Measurements from ENCODE around the gene LRRC1. TPM values are rescaled to one million over a fixed set of nuclear protein-coding genes. Genes with fewer than 3 reads are reported as not detected.

Gene LRRC1
- total and polyA plus RNA-seq, 8 donors, result 2.9 to 50.4 (median 12.2) TPM

- no peak for DNase-seq
- no peak overlapping the region for H3K27ac ChIP-seq
- no peaks in the 10 kb centered on the region for H3K36me3 ChIP-seq
- TF ChIP-seq CTCF (IDR thresholded peaks at IDR 0.05), result no peak
- peaks cover 0 to 52% (median 25%) of the 10 kb centered on the region in 4 donors for H3K4me1 ChIP-seq
- H3K4me3 ChIP-seq, result no peak overlapping the region
- no peaks in the 10 kb centered on the region for H3K27me3 ChIP-seq
- WGBS, 5 donors, result 57 to 74% (median 65%) methylated on average over 4 of the region's 4 CpGs
- no peaks in the 10 kb centered on the region for H3K9me3 ChIP-seq
- intact Hi-C loops (cut with DNase I; ENCODE audit: low total_unique reads), result no loop called here
Observed at GRCh38 chr6:53866226-53866625, 71.4 kb downstream of the LRRC1 start.

GRCh38 chr6:53868626-53869025, 73.8 kb downstream of the LRRC1 start:
- intact Hi-C loops (cut with DNase I; ENCODE audit: low total_unique reads), result no loop called here
- DNase-seq, result no peak
- no peak for TF ChIP-seq POLR2AphosphoS5 (IDR thresholded peaks at IDR 0.05)
- no peak for TF ChIP-seq POLR2A (IDR thresholded peaks at IDR 0.05)
- no peak for TF ChIP-seq EP300 (IDR thresholded peaks at IDR 0.05)
- TF ChIP-seq CTCF (IDR thresholded peaks at IDR 0.05), result no peak

GRCh38 chr6:53869964-53870363, 75.2 kb downstream of the LRRC1 start:
- Histone ChIP-seq H3K36me3 (no peaks in the 10 kb centered on the region), H3K27me3 (no peaks in the 10 kb centered on the region), H3K4me3 (no peak overlapping the region), H3K27ac (no peak overlapping the region), H3K9me3 (no peaks in the 10 kb centered on the region), H3K4me1 (peaks cover 0 to 15% (median 6%) of the 10 kb centered on the region in 4 donors)
- WGBS, 5 donors, result 25 to 47% (median 39%) methylated on average over 6 of the region's 6 CpGs
- intact Hi-C loops (cut with DNase I; ENCODE audit: low total_unique reads), result no loop called here
- TF ChIP-seq POLR2AphosphoS5 (IDR thresholded peaks at IDR 0.05) (no peak), POLR2A (IDR thresholded peaks at IDR 0.05) (no peak), CTCF (IDR thresholded peaks at IDR 0.05) (no peak), EP300 (IDR thresholded peaks at IDR 0.05) (no peak)
- peak in 1 of 2 donors; percentile 26 for DNase-seq

More at GRCh38 chr6:53868626-53869025, 73.8 kb downstream of the LRRC1 start:
- H3K27ac ChIP-seq, result no peak overlapping the region
- no peak overlapping the region for H3K4me3 ChIP-seq
- peaks cover 0 to 29% (median 13%) of the 10 kb centered on the region in 4 donors for H3K4me1 ChIP-seq
- H3K9me3 ChIP-seq, result no peaks in the 10 kb centered on the region
- no peaks in the 10 kb centered on the region for H3K27me3 ChIP-seq
- H3K36me3 ChIP-seq, result no peaks in the 10 kb centered on the region

- no peaks in the 10 kb centered on the region for H3K36me3 ChIP-seq
- no peak for DNase-seq
- intact Hi-C loops (cut with DNase I; ENCODE audit: low total_unique reads), result no loop called here
- H3K27ac ChIP-seq, result no peak overlapping the region
- TF ChIP-seq POLR2AphosphoS5 (IDR thresholded peaks at IDR 0.05) (no peak), CTCF (IDR thresholded peaks at IDR 0.05) (no peak), POLR2A (IDR thresholded peaks at IDR 0.05) (no peak), EP300 (IDR thresholded peaks at IDR 0.05) (no peak)
- H3K4me1 ChIP-seq, result peaks cover 0 to 15% (median 6%) of the 10 kb centered on the region in 4 donors
- H3K4me3 ChIP-seq, result no peak overlapping the region
- H3K27me3 ChIP-seq, result no peaks in the 10 kb centered on the region
- no peaks in the 10 kb centered on the region for H3K9me3 ChIP-seq
- 89 to 95% (median 94%) methylated on average over 4 of the region's 4 CpGs for WGBS, 5 donors
Observed at GRCh38 chr6:53873922-53874321, 79.1 kb downstream of the LRRC1 start.
